Measurements from ENCODE around the gene OGT.

OGT gene
- long read RNA-seq, full-length matches to known transcripts = 30 of 112 reads
- long read RNA-seq, partial matches to known transcripts = 45 of 112 reads
- long read RNA-seq, other reads (novel, unspliced or antisense) = 37 of 112 reads

GRCh38 chrX:71532753-71533425 lies at the start of gene OGT:
Gene OGT (plus strand): TSS chrX:71533104. CDS start chrX:71533300, 196 bp downstream.
- H3K4me3 ChIP-seq (replicated peaks; ENCODE audit: insufficient read depth, low read length) = peak within 1 kb of the TSS; percentile 59
- peak within 1 kb of the TSS; percentile 94 for H3K27ac ChIP-seq (replicated peaks)
- TF ChIP-seq GABPA (IDR thresholded peaks at IDR 0.05; ENCODE audit: low read depth) (peak; percentile 74), POLR2AphosphoS5 (IDR thresholded peaks at IDR 0.05; ENCODE audit: low read depth) (peak; percentile 77), SPI1 (IDR thresholded peaks at IDR 0.05; ENCODE audit: borderline replicate concordance, low read depth) (no peak)
- DNase-seq (ENCODE audit: low read depth in 1 of 2, low spot score in 1 of 2) = peak; percentile 96 to 97
- no peaks in the 10 kb centered on the region for H3K27me3 ChIP-seq (ENCODE audit: insufficient read depth, poor library complexity, severe bottlenecking)

- H3K27me3 ChIP-seq (ENCODE audit: insufficient read depth, poor library complexity, severe bottlenecking) = no peaks in the 10 kb centered on the region
- H3K27ac ChIP-seq (replicated peaks) = no peak overlapping the region
- no peak for TF ChIP-seq SPI1 (IDR thresholded peaks at IDR 0.05; ENCODE audit: borderline replicate concordance, low read depth)
- TF ChIP-seq POLR2AphosphoS5 (IDR thresholded peaks at IDR 0.05; ENCODE audit: low read depth) = no peak
- TF ChIP-seq, protein P1, sequence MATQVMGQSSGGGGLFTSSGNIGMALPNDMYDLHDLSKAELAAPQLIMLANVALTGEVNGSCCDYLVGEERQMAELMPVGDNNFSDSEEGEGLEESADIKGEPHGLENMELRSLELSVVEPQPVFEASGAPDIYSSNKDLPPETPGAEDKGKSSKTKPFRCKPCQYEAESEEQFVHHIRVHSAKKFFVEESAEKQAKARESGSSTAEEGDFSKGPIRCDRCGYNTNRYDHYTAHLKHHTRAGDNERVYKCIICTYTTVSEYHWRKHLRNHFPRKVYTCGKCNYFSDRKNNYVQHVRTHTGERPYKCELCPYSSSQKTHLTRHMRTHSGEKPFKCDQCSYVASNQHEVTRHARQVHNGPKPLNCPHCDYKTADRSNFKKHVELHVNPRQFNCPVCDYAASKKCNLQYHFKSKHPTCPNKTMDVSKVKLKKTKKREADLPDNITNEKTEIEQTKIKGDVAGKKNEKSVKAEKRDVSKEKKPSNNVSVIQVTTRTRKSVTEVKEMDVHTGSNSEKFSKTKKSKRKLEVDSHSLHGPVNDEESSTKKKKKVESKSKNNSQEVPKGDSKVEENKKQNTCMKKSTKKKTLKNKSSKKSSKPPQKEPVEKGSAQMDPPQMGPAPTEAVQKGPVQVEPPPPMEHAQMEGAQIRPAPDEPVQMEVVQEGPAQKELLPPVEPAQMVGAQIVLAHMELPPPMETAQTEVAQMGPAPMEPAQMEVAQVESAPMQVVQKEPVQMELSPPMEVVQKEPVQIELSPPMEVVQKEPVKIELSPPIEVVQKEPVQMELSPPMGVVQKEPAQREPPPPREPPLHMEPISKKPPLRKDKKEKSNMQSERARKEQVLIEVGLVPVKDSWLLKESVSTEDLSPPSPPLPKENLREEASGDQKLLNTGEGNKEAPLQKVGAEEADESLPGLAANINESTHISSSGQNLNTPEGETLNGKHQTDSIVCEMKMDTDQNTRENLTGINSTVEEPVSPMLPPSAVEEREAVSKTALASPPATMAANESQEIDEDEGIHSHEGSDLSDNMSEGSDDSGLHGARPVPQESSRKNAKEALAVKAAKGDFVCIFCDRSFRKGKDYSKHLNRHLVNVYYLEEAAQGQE (IDR thresholded peaks at IDR 0.05; ENCODE audit: insufficient replicate concordance, low read depth) = no peak
- TF ChIP-seq GABPA (IDR thresholded peaks at IDR 0.05; ENCODE audit: low read depth) = no peak
- TF ChIP-seq CTCF (IDR thresholded peaks at IDR 0.05; ENCODE audit: insufficient read depth, low read length) = no peak
Measured at GRCh38 chrX:71487814-71488213, 45.1 kb upstream of the OGT start.

GRCh38 chrX:71489540-71489939 lies 43.4 kb upstream of the OGT start:
- TF ChIP-seq POLR2AphosphoS5 (IDR thresholded peaks at IDR 0.05; ENCODE audit: low read depth) = no peak
- TF ChIP-seq SPI1 (IDR thresholded peaks at IDR 0.05; ENCODE audit: borderline replicate concordance, low read depth) = no peak
- TF ChIP-seq CTCF (IDR thresholded peaks at IDR 0.05; ENCODE audit: insufficient read depth, low read length) = no peak
- no peak for TF ChIP-seq GABPA (IDR thresholded peaks at IDR 0.05; ENCODE audit: low read depth)
- TF ChIP-seq, protein P1 (IDR thresholded peaks at IDR 0.05; ENCODE audit: insufficient replicate concordance, low read depth) = no peak
- Histone ChIP-seq H3K27ac (replicated peaks) (no peak overlapping the region), H3K27me3 (ENCODE audit: insufficient read depth, poor library complexity, severe bottlenecking) (no peaks in the 10 kb centered on the region), H3K4me3 (replicated peaks; ENCODE audit: insufficient read depth, low read length) (no peak overlapping the region)
- no peak for DNase-seq (ENCODE audit: low read depth in 1 of 2, low spot score in 1 of 2)

More at GRCh38 chrX:71487814-71488213, 45.1 kb upstream of the OGT start:
- no peak overlapping the region for H3K4me3 ChIP-seq (replicated peaks; ENCODE audit: insufficient read depth, low read length)
- no peak for DNase-seq (ENCODE audit: low read depth in 1 of 2, low spot score in 1 of 2)

GRCh38 chrX:71492231-71493065 lies 40.5 kb upstream of the OGT start:
- peak; percentile 48; the same call in 1 of the 2 replicates for TF ChIP-seq POLR2AphosphoS5 (IDR thresholded peaks at IDR 0.05; ENCODE audit: low read depth)
- no peak for TF ChIP-seq GABPA (IDR thresholded peaks at IDR 0.05; ENCODE audit: low read depth)
- no peak for TF ChIP-seq CTCF (IDR thresholded peaks at IDR 0.05; ENCODE audit: insufficient read depth, low read length)
- TF ChIP-seq SPI1 (IDR thresholded peaks at IDR 0.05; ENCODE audit: borderline replicate concordance, low read depth) = no peak
- TF ChIP-seq, protein P1 (IDR thresholded peaks at IDR 0.05; ENCODE audit: insufficient replicate concordance, low read depth) = no peak
- H3K4me3 ChIP-seq (replicated peaks; ENCODE audit: insufficient read depth, low read length) = peak overlapping the region; percentile 44
- H3K27ac ChIP-seq (replicated peaks) = no peak overlapping the region
- DNase-seq (ENCODE audit: low read depth in 1 of 2, low spot score in 1 of 2) = peak; percentile 18 to 37
- H3K27me3 ChIP-seq (ENCODE audit: insufficient read depth, poor library complexity, severe bottlenecking) = no peaks in the 10 kb centered on the region

Data from HL-60 (cell line).